MM.1S (cell line): ENCODE data around the gene PHKA2.

ENCODE experiments used
- EZH2 ChIP-seq: fragments of 300-600 bp; sonication (generic); optimal IDR thresholded peaks from 2 replicates; pipeline ENCODE3; 2017; ENCODE audit warnings: low read depth, mild to moderate bottlenecking, antibody characterized with exemption, low read length, mixed read lengths
- EZH2phosphoT487 ChIP-seq: fragments of 300-600 bp; sonication (generic); IDR thresholded peaks from 2 replicates; pipeline ENCODE4 v1.6.1; 2018; ENCODE audit warnings: antibody characterized with exemption, low read length
- TF ChIP-seq, protein P1 (sequence below): fragments of 300-600 bp; sonication (generic); IDR thresholded peaks from 2 replicates; pipeline ENCODE4 v1.5.1; 2016; ENCODE audit warnings: antibody characterized with exemption, low read length, mixed read lengths

DNA sequence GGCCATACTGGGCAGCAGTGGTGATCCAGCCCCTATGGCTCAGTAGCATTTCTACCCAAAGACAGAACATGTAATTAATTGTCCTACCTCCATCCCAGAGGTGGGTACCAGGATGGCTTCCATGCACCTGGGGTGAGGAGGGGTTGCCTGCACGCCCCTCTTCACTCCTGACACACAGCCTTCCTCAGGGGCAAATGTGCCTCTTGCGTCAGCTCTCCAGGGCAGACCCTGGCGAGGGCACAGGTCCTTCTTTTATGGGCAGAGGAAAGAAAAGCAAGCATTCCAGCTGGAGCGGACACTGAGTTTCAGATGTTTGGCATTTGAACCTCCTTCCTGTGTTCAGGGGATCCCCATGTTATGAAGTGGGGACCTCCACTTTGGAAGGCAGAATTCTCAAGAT lies 95.6 kb downstream of the PHKA2 start:
- TF ChIP-seq, protein P1, sequence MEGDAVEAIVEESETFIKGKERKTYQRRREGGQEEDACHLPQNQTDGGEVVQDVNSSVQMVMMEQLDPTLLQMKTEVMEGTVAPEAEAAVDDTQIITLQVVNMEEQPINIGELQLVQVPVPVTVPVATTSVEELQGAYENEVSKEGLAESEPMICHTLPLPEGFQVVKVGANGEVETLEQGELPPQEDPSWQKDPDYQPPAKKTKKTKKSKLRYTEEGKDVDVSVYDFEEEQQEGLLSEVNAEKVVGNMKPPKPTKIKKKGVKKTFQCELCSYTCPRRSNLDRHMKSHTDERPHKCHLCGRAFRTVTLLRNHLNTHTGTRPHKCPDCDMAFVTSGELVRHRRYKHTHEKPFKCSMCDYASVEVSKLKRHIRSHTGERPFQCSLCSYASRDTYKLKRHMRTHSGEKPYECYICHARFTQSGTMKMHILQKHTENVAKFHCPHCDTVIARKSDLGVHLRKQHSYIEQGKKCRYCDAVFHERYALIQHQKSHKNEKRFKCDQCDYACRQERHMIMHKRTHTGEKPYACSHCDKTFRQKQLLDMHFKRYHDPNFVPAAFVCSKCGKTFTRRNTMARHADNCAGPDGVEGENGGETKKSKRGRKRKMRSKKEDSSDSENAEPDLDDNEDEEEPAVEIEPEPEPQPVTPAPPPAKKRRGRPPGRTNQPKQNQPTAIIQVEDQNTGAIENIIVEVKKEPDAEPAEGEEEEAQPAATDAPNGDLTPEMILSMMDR = no peak
- no peak for TF ChIP-seq EZH2
- TF ChIP-seq EZH2phosphoT487 = no peak
